ENCODE results near the gene RAP1B. TPM values are rescaled to one million over a fixed set of nuclear protein-coding genes. Genes with fewer than 3 reads are reported as not detected.

RAP1B gene
- total and polyA plus RNA-seq, 4 experiments from 2014 or later = 193 to 542 (median 314) TPM

GRCh38 chr12:68609998-68610369, 715 bp upstream of the RAP1B start:
- ChIA-PET POLR2A (ENCODE audit: partially characterized antibody) (interaction anchor here (0.9 to 5.3 kb wide), 31 partner anchors 10 to 1341 kb away, joined by 3 to 66 read pairs (median 9); partner anchors contain the start of genes IFNG-AS1, MDM1, MDM2 and NUP107), CTCF (ENCODE audit: partially characterized antibody) (interaction anchor here (1.0 to 5.9 kb wide), 4 partner anchors 13 to 251 kb away, joined by 4 to 46 read pairs (median 5); no protein-coding TSS in a partner anchor)
- Histone ChIP-seq H3K27ac (ENCODE audit: low read depth, low read length) (peak overlapping the region; percentile 74), H3K27me3 (ENCODE audit: insufficient read depth, low read length) (no peaks in the 10 kb centered on the region), H3K4me1 (ENCODE audit: insufficient read depth, low read length) (peaks cover 33% of the 10 kb centered on the region), H3K4me3 (ENCODE audit: low read length in 2 of 2) (peak overlapping the region; percentile 78 to 88), H3K9me3 (ENCODE audit: control insufficient read depth in 1 of 2, low read length in 2 of 2) (no peaks in the 10 kb centered on the region), H3K36me3 (ENCODE audit: insufficient read depth, low read length) (no peaks in the 10 kb centered on the region)
- peak in 2 of 5 donors; percentile 31 to 57 for DNase-seq
- peak overlapping the region; percentile 90 to 96 (median 92) for H3K4me3 Mint-ChIP-seq
- intact Hi-C loops (cut with micrococcal nuclease) = loop anchor here (1.0 to 5.0 kb wide), 11 partner anchors 19 to 1341 kb away; partner anchors contain the start of genes CAND1, MDM1, NUP107 and SLC35E3
- peak overlapping the region; percentile 94 to 98 (median 96) for H3K27ac Mint-ChIP-seq
- no peaks in the 10 kb centered on the region for H3K9me3 Mint-ChIP-seq
- H3K4me1 Mint-ChIP-seq = peaks cover 22 to 44% (median 33%) of the 10 kb centered on the region in 4 donors
- H3K27me3 Mint-ChIP-seq = no peaks in the 10 kb centered on the region
- peaks cover 10 to 39% of the 10 kb centered on the region in 2 donors for H3K36me3 Mint-ChIP-seq

GRCh38 chr12:68611094-68611805, 551 bp downstream of the RAP1B start:
- H3K9me3 Mint-ChIP-seq = no peaks in the 10 kb centered on the region
- Histone ChIP-seq H3K27me3 (ENCODE audit: insufficient read depth, low read length) (no peaks in the 10 kb centered on the region), H3K36me3 (ENCODE audit: insufficient read depth, low read length) (no peaks in the 10 kb centered on the region), H3K4me1 (ENCODE audit: insufficient read depth, low read length) (peaks cover 45% of the 10 kb centered on the region), H3K27ac (ENCODE audit: low read depth, low read length) (peak overlapping the region; percentile 88), H3K4me3 (ENCODE audit: low read length in 2 of 2) (peak overlapping the region; percentile 80 to 88), H3K9me3 (ENCODE audit: control insufficient read depth in 1 of 2, low read length in 2 of 2) (no peaks in the 10 kb centered on the region)
- DNase-seq = peak; percentile 39 to 58 (median 52)
- CTCF ChIA-PET (ENCODE audit: partially characterized antibody) = interaction anchor here (0.8 to 5.9 kb wide), 7 partner anchors 18 to 453 kb away, joined by 3 to 46 read pairs (median 4); no protein-coding TSS in a partner anchor
- H3K27me3 Mint-ChIP-seq = no peaks in the 10 kb centered on the region
- peaks cover 18 to 47% of the 10 kb centered on the region in 2 donors for H3K36me3 Mint-ChIP-seq
- intact Hi-C loops (cut with micrococcal nuclease) = loop anchor here (2.0 to 5.0 kb wide), 3 partner anchors 36 to 149 kb away; no protein-coding TSS in a partner anchor
- peaks cover 28 to 54% (median 40%) of the 10 kb centered on the region in 4 donors for H3K4me1 Mint-ChIP-seq
- POLR2A ChIA-PET (ENCODE audit: partially characterized antibody) = interaction anchor here (0.8 to 5.3 kb wide), 38 partner anchors 8 to 1343 kb away, joined by 3 to 66 read pairs (median 6); partner anchors contain the start of genes IFNG-AS1, MDM1, MDM2 and NUP107
- H3K4me3 Mint-ChIP-seq = peak overlapping the region; percentile 89 to 98 (median 97)
- H3K27ac Mint-ChIP-seq = peak overlapping the region; percentile 90 to 99 (median 97)

GRCh38 chr12:68611806-68612160, 1.1 kb downstream of the RAP1B start:
- peak overlapping the region; percentile 88 for H3K27ac ChIP-seq (ENCODE audit: low read depth, low read length)
- ChIA-PET CTCF (ENCODE audit: partially characterized antibody) (interaction anchor here (0.8 to 5.9 kb wide), 5 partner anchors 19 to 453 kb away, joined by 3 to 46 read pairs (median 4); no protein-coding TSS in a partner anchor), POLR2A (ENCODE audit: partially characterized antibody) (interaction anchor here (0.8 to 5.3 kb wide), 23 partner anchors 14 to 252 kb away, joined by 3 to 66 read pairs (median 7); partner anchors contain the start of genes MDM2, NUP107 and SLC35E3)
- peak overlapping the region; percentile 80 to 88 for H3K4me3 ChIP-seq (ENCODE audit: low read length in 2 of 2)
- no peaks in the 10 kb centered on the region for H3K36me3 ChIP-seq (ENCODE audit: insufficient read depth, low read length)
- H3K4me3 Mint-ChIP-seq = peak overlapping the region; percentile 89 to 98 (median 97)
- H3K27me3 ChIP-seq (ENCODE audit: insufficient read depth, low read length) = no peaks in the 10 kb centered on the region
- peaks cover 29 to 56% (median 42%) of the 10 kb centered on the region in 4 donors for H3K4me1 Mint-ChIP-seq
- DNase-seq = no peak
- H3K36me3 Mint-ChIP-seq = peaks cover 18 to 47% of the 10 kb centered on the region in 2 donors
- peaks cover 51% of the 10 kb centered on the region for H3K4me1 ChIP-seq (ENCODE audit: insufficient read depth, low read length)
- intact Hi-C loops (cut with micrococcal nuclease) = loop anchor here (2.0 to 5.0 kb wide), 3 partner anchors 36 to 149 kb away; no protein-coding TSS in a partner anchor
- H3K27me3 Mint-ChIP-seq = no peaks in the 10 kb centered on the region
- H3K27ac Mint-ChIP-seq = peak overlapping the region; percentile 90 to 99 (median 94)
- H3K9me3 ChIP-seq (ENCODE audit: control insufficient read depth in 1 of 2, low read length in 2 of 2) = no peaks in the 10 kb centered on the region
- H3K9me3 Mint-ChIP-seq = no peaks in the 10 kb centered on the region

GRCh38 chr12:68612202-68612601, 1.5 kb downstream of the RAP1B start:
- Histone ChIP-seq H3K4me3 (ENCODE audit: low read length in 2 of 2) (peak overlapping the region; percentile 80 to 88), H3K9me3 (ENCODE audit: control insufficient read depth in 1 of 2, low read length in 2 of 2) (no peaks in the 10 kb centered on the region), H3K4me1 (ENCODE audit: insufficient read depth, low read length) (peaks cover 55% of the 10 kb centered on the region), H3K27me3 (ENCODE audit: insufficient read depth, low read length) (no peaks in the 10 kb centered on the region), H3K27ac (ENCODE audit: low read depth, low read length) (peak overlapping the region; percentile 88), H3K36me3 (ENCODE audit: insufficient read depth, low read length) (no peaks in the 10 kb centered on the region)
- CTCF ChIA-PET (ENCODE audit: partially characterized antibody) = interaction anchor here (0.7 to 5.9 kb wide), 9 partner anchors 17 to 454 kb away, joined by 3 to 46 read pairs (median 3); no protein-coding TSS in a partner anchor
- peak overlapping the region; percentile 90 to 99 (median 94) for H3K27ac Mint-ChIP-seq
- H3K4me3 Mint-ChIP-seq = peak overlapping the region; percentile 89 to 98 (median 97)
- H3K36me3 Mint-ChIP-seq = peaks cover 18 to 48% of the 10 kb centered on the region in 2 donors
- POLR2A ChIA-PET (ENCODE audit: partially characterized antibody) = interaction anchor here (0.8 to 5.3 kb wide), 21 partner anchors 12 to 280 kb away, joined by 3 to 66 read pairs (median 5); partner anchors contain the start of genes MDM1, MDM2, NUP107 and SLC35E3
- H3K4me1 Mint-ChIP-seq = peaks cover 31 to 60% (median 46%) of the 10 kb centered on the region in 4 donors
- H3K27me3 Mint-ChIP-seq = no peaks in the 10 kb centered on the region
- H3K9me3 Mint-ChIP-seq = no peaks in the 10 kb centered on the region
- DNase-seq = no peak
- intact Hi-C loops (cut with micrococcal nuclease) = loop anchor here (5.0 kb wide), 2 partner anchors 35 to 150 kb away; no protein-coding TSS in a partner anchor

GRCh38 chr12:68612697-68613096, 2.0 kb downstream of the RAP1B start:
- DNase-seq = peak in 4 of 5 donors; percentile 38 to 51 (median 46)
- intact Hi-C loops (cut with micrococcal nuclease) = loop anchor here (5.0 kb wide), 2 partner anchors 35 to 150 kb away; no protein-coding TSS in a partner anchor
- H3K4me1 ChIP-seq (ENCODE audit: insufficient read depth, low read length) = peaks cover 60% of the 10 kb centered on the region
- H3K36me3 Mint-ChIP-seq = peaks cover 18 to 53% of the 10 kb centered on the region in 2 donors
- H3K27ac Mint-ChIP-seq = peak overlapping the region; percentile 90 to 99 (median 94)
- H3K4me1 Mint-ChIP-seq = peaks cover 35 to 65% (median 50%) of the 10 kb centered on the region in 4 donors
- no peaks in the 10 kb centered on the region for H3K9me3 Mint-ChIP-seq
- H3K9me3 ChIP-seq (ENCODE audit: control insufficient read depth in 1 of 2, low read length in 2 of 2) = no peaks in the 10 kb centered on the region
- no peaks in the 10 kb centered on the region for H3K36me3 ChIP-seq (ENCODE audit: insufficient read depth, low read length)
- ChIA-PET CTCF (ENCODE audit: partially characterized antibody) (interaction anchor here (0.7 to 5.9 kb wide), 9 partner anchors 17 to 254 kb away, joined by 3 to 46 read pairs (median 3); no protein-coding TSS in a partner anchor), POLR2A (ENCODE audit: partially characterized antibody) (interaction anchor here (0.6 to 5.3 kb wide), 23 partner anchors 13 to 281 kb away, joined by 3 to 66 read pairs (median 5); partner anchors contain the start of genes MDM1, MDM2, NUP107 and SLC35E3)
- H3K4me3 Mint-ChIP-seq = peak overlapping the region; percentile 89 to 98 (median 97)
- peak overlapping the region; percentile 80 to 88 for H3K4me3 ChIP-seq (ENCODE audit: low read length in 2 of 2)
- H3K27me3 Mint-ChIP-seq = no peaks in the 10 kb centered on the region
- H3K27me3 ChIP-seq (ENCODE audit: insufficient read depth, low read length) = no peaks in the 10 kb centered on the region
- H3K27ac ChIP-seq (ENCODE audit: low read depth, low read length) = peak overlapping the region; percentile 88

- DNase-seq = peak; percentile 41 to 79 (median 55)
- H3K36me3 Mint-ChIP-seq = peaks cover 18 to 55% of the 10 kb centered on the region in 2 donors
- H3K4me3 ChIP-seq (ENCODE audit: low read length in 2 of 2) = peak overlapping the region; percentile 80 to 88
- peak overlapping the region; percentile 90 to 99 (median 94) for H3K27ac Mint-ChIP-seq
- H3K27ac ChIP-seq (ENCODE audit: low read depth, low read length) = peak overlapping the region; percentile 88
- intact Hi-C loops (cut with micrococcal nuclease) = loop anchor here (5.0 kb wide), 2 partner anchors 34 to 151 kb away; no protein-coding TSS in a partner anchor
- no peaks in the 10 kb centered on the region for H3K9me3 Mint-ChIP-seq
- H3K27me3 Mint-ChIP-seq = no peaks in the 10 kb centered on the region
- peak overlapping the region; percentile 89 to 98 (median 97) for H3K4me3 Mint-ChIP-seq
- no peaks in the 10 kb centered on the region for H3K9me3 ChIP-seq (ENCODE audit: control insufficient read depth in 1 of 2, low read length in 2 of 2)
- H3K36me3 ChIP-seq (ENCODE audit: insufficient read depth, low read length) = no peaks in the 10 kb centered on the region
- H3K4me1 ChIP-seq (ENCODE audit: insufficient read depth, low read length) = peaks cover 67% of the 10 kb centered on the region
- peaks cover 34 to 65% (median 49%) of the 10 kb centered on the region in 4 donors for H3K4me1 Mint-ChIP-seq
- no peaks in the 10 kb centered on the region for H3K27me3 ChIP-seq (ENCODE audit: insufficient read depth, low read length)
- ChIA-PET CTCF (ENCODE audit: partially characterized antibody) (interaction anchor here (0.9 to 5.9 kb wide), 6 partner anchors 20 to 255 kb away, joined by 3 to 46 read pairs (median 3); no protein-coding TSS in a partner anchor), POLR2A (ENCODE audit: partially characterized antibody) (interaction anchor here (0.6 to 5.3 kb wide), 29 partner anchors 12 to 281 kb away, joined by 3 to 66 read pairs (median 4); partner anchors contain the start of genes MDM1, MDM2, NUP107 and SLC35E3)
These were observed 2.7 kb downstream of the RAP1B start for GRCh38 chr12:68613209-68613904.
